NB4 (cell line): ENCODE measurements around the gene CEBPB.

ENCODE experiments used
- CTCF ChIP-seq: IDR thresholded peaks from one replicate; pipeline ENCODE4 v1.5.1; 2012; ENCODE audit warnings: low read depth, low read length
- POLR2A ChIP-seq: IDR thresholded peaks from 2 replicates; pipeline ENCODE4 v1.6.1; 2011; ENCODE audit warnings: mild to moderate bottlenecking; ENCODE audit not compliant: insufficient read length; ENCODE audit errors: extremely low read depth

- TF ChIP-seq CTCF, result no peak
- no peak for TF ChIP-seq POLR2A
These were observed 3.1 kb upstream of the CEBPB start for GRCh38 chr20:50187403-50188051.
